Measurements from ENCODE around the gene PDE2A. TPM values are rescaled to one million over a fixed set of nuclear protein-coding genes. Genes with fewer than 3 reads are reported as not detected.

Gene PDE2A
- total RNA-seq, 1 donor from 2014 or later = 403 TPM

- no peak for DNase-seq (ENCODE audit: low spot score in 2 of 2)
- no peak overlapping the region for H3K4me3 ChIP-seq
- H3K27me3 ChIP-seq = no peaks in the 10 kb centered on the region
- no peaks in the 10 kb centered on the region for H3K4me1 ChIP-seq
- no peak overlapping the region for H3K27ac ChIP-seq
- TF ChIP-seq CTCF (IDR thresholded peaks at IDR 0.05) = no peak
- H3K9me3 ChIP-seq = no peaks in the 10 kb centered on the region
- intact Hi-C loops (cut with DNase I) = no loop called here
- H3K36me3 ChIP-seq = peaks cover 83 to 96% of the 10 kb centered on the region in 2 donors
Observed at GRCh38 chr11:72693271-72693968, 19.2 kb upstream of the PDE2A start.

GRCh38 chr11:72692498-72693237, 18.4 kb upstream of the PDE2A start:
- no peak for TF ChIP-seq CTCF (IDR thresholded peaks at IDR 0.05)
- no peak overlapping the region for H3K27ac ChIP-seq
- H3K4me3 ChIP-seq = no peak overlapping the region
- intact Hi-C loops (cut with DNase I) = no loop called here
- H3K27me3 ChIP-seq = no peaks in the 10 kb centered on the region
- peaks cover 80 to 96% of the 10 kb centered on the region in 2 donors for H3K36me3 ChIP-seq
- H3K4me1 ChIP-seq = no peaks in the 10 kb centered on the region
- H3K9me3 ChIP-seq = no peaks in the 10 kb centered on the region
- DNase-seq (ENCODE audit: low spot score in 2 of 2) = no peak

- Histone ChIP-seq H3K4me1 (no peaks in the 10 kb centered on the region), H3K27me3 (no peaks in the 10 kb centered on the region), H3K36me3 (peaks cover 79 to 84% of the 10 kb centered on the region in 2 donors), H3K27ac (no peak overlapping the region), H3K4me3 (no peak overlapping the region), H3K9me3 (no peaks in the 10 kb centered on the region)
- TF ChIP-seq CTCF (IDR thresholded peaks at IDR 0.05) = no peak
- no peak for DNase-seq (ENCODE audit: low spot score in 2 of 2)
- intact Hi-C loops (cut with DNase I) = no loop called here
Observed at GRCh38 chr11:72690166-72690565, 15.9 kb upstream of the PDE2A start.

- Histone ChIP-seq H3K36me3 (peaks cover 70 to 73% of the 10 kb centered on the region in 2 donors), H3K9me3 (no peaks in the 10 kb centered on the region), H3K4me1 (no peaks in the 10 kb centered on the region), H3K27me3 (no peaks in the 10 kb centered on the region), H3K27ac (no peak overlapping the region), H3K4me3 (no peak overlapping the region)
- no peak for DNase-seq (ENCODE audit: low spot score in 2 of 2)
- intact Hi-C loops (cut with DNase I) = no loop called here
- no peak for TF ChIP-seq CTCF (IDR thresholded peaks at IDR 0.05)
Observed at GRCh38 chr11:72688929-72689328, 14.7 kb upstream of the PDE2A start.

GRCh38 chr11:72688486-72688885, 14.3 kb upstream of the PDE2A start:
- intact Hi-C loops (cut with DNase I) = no loop called here
- no peak for DNase-seq (ENCODE audit: low spot score in 2 of 2)
- H3K4me1 ChIP-seq = no peaks in the 10 kb centered on the region
- no peaks in the 10 kb centered on the region for H3K9me3 ChIP-seq
- H3K27me3 ChIP-seq = no peaks in the 10 kb centered on the region
- no peak for TF ChIP-seq CTCF (IDR thresholded peaks at IDR 0.05)
- no peak overlapping the region for H3K27ac ChIP-seq
- no peak overlapping the region for H3K4me3 ChIP-seq
- H3K36me3 ChIP-seq = peaks cover 66 to 68% of the 10 kb centered on the region in 2 donors
